Measurements from ENCODE around the gene KIZ.
"Not testable (repeated sequence)": the region's sequence is repeated elsewhere in the genome, so short reads cannot be mapped to it uniquely, and the experiment has no call there.

The KIZ gene

DNA sequence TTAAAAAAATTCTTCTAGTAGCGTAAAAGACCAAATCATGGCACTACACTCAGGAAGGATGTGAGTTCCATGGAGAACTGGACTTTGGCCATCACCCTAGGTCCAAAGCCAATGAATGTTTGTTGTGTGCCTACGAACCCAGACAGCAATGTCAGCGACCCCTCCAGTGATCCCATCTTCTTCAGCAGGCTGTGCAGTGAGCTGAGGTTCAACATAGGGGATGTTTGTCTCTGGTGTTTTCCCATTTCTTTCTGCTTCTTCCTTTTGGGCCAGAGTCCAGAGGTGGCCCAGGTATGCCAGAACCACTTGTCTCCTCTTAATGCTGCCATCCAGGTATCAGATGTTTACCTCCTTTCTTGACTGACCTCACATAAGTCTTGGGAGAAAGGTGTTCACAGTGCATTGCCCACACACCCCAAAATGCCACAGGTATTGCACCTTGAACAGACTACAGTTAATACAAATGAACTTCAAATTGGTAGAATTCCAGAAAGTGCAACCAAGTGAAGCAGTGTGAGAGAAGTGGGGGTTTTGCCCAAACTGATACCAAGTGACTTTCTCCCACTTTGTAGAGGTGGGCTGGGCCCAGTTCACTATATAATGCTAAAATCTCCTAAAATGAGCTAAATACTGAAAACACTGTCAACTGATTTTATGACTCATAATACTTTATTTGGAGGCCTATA, 14.1 kb downstream of the KIZ start:
- DNase-seq: no peak

- no peak for DNase-seq
Observed at GRCh38 chr20:21141825-21142224, 15.9 kb downstream of the KIZ start.

GRCh38 chr20:21143194-21143890, 17.5 kb downstream of the KIZ start:
- no peak for DNase-seq

DNA sequence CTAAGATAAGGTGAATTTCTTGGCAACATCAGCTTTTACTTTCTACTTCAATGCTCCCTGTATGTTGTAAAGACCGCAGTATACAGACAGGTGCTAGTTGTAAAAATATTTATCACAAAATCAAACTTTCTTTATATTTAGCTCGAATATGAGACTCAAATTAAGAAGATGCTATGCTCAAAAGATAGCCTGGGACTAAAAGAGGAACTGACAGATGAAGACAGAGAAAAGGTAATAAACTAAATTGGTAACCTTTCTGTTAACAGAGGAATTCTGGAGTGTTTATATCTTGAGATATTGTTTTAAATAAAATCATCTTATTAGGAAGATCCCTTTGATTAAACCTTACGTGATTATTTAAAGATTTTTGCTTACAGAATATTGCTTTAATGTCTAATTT, 19.5 kb downstream of the KIZ start:
- DNase-seq: no peak

DNA sequence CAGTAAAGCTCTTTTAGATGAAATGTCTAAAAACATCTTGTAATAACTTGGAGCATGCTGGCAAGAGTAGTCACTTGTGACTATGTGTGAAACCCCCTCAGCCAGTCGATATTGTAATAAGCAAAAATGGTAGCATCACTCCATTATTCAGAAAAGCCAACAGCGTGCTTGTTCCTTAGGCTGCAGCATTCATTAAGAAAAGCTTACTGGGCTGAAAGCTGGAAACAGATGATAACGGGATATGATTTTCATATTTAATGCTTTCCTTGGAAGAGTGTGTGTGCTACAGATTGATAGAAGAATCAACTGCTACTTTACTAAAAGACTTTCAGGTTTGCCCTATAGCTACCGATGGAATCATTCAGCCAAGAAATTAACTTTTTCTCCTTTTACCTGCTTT, 20.3 kb downstream of the KIZ start:
- DNase-seq: no peak

DNA sequence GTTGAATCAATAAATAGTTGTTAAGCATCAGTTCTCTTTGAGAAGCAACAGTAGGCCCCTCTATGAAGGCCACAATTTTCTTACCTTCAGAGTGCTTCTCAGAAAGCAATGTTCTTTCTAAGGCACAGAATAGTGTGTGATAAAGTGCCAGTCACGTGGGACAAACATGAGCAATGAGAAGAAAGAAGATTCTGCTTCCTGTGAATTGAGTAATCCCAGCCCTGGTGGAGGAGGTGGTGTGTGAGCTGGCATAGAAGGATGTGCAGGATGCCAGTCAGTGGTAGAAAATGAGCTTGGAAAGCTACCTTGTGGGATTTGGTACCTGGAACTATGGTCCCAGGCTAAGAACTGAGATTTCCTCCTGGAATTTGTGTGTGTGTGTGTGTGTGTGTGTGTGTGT, 21.7 kb downstream of the KIZ start:
- DNase-seq: no peak

- DNase-seq: no peak
Observed at GRCh38 chr20:21149344-21149743, 23.5 kb downstream of the KIZ start.

GRCh38 chr20:21151791-21152190, 25.9 kb downstream of the KIZ start:
- DNase-seq: no peak

DNA sequence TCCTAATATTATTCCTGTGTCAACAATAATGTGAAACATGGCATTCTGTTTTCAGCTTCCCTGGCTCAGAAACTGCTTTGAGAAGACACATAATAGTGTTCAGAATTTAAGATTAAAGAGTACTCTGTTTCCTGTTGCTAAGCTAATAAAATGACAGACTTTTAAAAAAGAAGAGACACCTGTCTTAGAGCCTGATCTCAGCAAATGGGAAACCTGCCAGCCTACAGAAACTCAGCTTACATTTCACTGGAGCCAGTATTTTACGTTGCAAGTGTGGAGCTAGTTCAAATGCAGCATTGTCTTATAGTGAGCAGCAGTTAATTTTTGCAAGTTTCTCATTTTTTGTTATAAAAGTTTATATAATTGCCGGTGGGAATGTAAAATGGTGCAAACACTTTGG, 28.8 kb downstream of the KIZ start:
- DNase-seq: no peak

DNA sequence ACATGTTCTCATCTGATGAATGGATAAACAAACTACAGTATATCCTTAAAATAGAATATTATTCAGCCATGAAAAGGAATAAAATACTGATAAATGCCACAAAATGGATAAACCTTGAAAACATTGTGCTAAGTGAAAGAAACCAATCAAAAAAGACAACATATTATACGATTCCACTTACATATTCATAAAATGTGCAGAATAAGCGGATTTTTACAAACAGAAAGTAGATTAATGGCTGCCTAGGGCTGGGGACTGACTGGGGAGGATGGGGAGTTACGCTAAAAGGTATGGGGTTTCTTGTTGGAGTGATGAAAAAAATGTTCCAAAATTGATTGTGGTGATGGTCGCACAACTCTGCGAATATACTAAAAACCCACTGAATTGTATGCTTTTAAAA, 29.4 kb downstream of the KIZ start:
- DNase-seq: no peak

DNA sequence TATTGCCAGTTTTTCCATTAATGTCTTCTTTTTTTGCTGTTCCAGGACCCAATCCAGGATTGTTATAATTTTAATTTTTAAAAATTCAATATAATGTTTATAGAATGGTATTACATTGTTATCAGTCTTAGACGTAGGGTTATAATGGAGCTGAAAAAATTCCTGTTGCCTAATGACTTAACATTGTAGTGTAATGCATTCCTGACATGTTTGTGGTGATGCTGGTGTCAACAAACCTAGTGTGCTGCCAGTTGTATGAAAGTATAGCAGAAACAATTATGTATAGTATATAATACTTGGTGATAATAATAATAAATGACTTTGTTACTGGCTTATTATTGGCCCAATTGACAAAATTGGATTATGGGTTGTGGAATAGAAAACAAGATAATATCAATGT, 30.4 kb downstream of the KIZ start:
- DNase-seq: no peak

DNA sequence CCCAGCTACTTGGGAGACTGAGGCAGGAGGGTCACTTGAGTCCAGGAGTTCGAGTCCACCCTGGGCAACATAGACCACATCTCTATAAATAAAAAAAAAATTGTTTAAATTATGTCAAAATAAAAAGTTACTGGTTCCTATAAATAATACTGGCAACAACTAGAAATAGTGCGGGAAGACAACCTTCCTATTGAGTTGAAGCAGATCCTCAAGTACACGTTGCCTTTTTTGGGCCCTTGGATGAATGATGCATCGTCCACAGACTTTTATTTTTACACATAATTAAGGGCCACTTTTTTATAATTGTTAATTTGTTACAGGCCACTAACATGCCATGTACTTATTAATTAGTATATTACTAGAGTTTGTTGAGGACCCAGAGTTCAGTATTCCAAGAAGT, 31.1 kb downstream of the KIZ start:
- DNase-seq: no peak

DNA sequence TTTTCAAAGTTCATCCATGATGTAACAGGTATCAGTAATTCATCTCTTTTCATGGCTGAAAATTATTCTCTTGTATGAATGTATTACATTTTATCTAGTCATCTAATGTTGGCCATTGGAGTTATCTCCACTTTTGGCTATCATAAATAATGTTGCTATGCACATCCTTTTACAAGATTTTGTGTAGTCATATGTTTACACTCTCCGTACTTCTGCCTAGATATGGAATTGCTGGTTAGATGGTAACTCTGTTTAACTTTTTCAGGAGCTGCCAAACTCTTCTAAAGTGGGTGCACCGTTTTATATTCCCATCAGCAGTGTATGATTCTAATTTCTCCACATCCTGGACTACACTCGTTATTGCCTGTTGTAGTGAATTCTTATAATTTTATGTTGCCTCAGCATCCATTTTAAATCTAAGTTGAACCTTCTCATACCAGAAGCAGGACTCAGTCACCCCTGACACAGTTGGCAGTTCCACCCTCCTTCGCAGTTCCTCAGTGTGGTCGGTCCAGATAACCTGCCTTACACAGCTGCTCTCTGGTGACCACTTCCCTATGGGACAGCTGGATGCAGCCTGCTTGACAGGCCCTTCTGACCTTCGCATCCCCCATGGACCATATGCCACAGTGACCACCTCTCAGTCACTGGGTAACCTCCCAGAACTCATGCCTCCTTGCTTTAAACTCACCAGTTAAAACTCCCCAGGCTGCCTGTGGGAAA, 33.9 kb downstream of the KIZ start:
- DNase-seq: no peak

DNA sequence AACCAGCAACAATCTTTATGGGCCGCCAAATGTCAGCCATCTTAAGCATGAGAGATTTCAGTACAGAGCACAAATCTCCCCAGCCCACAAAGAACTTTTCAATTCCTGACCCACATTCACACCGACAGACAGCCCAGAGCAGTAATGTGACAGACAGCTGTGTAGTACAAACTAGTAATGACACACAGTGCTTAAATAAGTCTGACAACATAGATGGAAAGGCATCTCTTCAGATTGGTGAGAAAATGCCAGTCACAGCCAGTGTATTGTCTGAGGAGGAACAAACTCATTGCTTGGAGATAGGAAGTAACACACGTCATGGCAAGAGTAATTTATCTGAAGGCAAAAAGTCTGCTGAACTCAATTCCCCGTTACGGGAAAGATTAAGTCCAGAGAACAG, 36.0 kb downstream of the KIZ start:
- no peak for DNase-seq

GRCh38 chr20:21162631-21163030, 36.7 kb downstream of the KIZ start:
- no peak for DNase-seq

GRCh38 chr20:21166801-21167200, 40.9 kb downstream of the KIZ start:
- no peak for DNase-seq

GRCh38 chr20:21167261-21167660, 41.4 kb downstream of the KIZ start:
- no peak for DNase-seq

DNA sequence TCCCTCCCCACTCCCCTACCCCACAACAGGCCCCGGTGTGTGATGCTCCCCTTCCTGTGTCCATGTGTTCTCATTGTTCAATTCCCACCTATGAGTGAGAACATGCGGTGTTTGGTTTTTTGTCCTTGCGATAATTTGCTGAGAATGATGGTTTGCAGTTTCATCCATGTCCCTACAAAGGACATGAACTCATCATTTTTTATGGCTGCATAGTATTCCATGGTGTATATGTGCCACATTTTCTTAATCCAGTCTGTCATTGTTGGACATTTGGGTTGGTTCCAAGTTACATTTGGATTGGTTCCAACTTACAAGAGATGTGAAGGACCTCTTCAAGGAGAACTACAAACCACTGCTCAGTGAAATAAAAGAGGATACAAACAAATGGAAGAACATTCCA, 42.2 kb downstream of the KIZ start:
- DNase-seq: not testable (repeated sequence)

DNA sequence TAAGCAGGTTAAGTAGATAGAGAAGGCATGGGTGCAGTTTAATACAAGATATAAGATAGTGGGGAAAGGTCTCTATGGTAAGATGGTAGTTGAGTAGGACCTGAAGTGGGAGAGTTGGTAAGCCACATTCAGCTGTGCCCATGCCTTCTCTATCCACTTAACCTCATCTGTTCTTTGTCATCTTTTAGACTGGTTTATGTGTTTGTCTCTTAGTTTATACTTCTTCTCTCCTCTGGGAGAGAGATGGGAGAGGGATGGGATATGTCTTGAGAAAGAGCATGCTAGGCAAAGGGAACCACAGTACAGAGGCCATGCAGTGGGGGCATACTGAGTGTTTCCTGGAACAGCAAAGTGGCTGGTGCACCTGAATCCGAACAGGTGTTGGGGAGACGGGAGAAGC, 46.7 kb downstream of the KIZ start:
- no peak for DNase-seq

GRCh38 chr20:21173485-21173884, 47.6 kb downstream of the KIZ start:
- no peak for DNase-seq

DNA sequence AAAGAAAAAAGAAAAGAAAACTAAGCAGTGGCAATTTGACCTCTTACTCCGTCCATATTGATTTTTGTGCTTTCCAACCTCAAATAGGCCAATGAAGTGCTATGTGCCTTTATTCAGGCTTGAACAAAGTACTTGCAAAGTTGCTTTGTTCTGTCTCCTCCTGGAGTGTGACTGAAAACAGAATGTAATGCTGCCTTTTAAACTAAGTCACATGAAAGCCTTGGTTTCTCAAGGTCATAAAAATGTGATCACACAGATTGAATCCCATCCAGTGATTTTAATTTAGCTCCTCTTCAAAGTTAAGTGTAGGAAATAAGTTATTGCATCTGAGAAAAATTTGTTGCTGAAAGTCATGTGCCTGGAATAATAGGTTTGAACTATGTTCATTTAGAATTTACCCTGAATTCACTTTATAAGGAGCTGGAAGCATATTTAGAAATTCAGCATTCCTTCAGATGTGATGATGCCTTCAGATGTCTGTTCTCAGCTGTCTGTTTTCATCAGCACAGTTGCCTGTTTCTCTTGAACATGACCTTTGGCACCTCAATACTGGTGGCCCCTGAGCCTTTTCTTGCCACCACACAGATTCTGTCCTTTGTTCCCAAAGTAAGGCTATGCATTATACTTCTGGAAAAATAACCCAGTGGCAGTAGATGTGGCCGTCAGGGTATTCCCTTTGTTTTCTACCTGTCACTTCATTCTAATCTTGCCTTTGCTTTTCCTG, 48.8 kb downstream of the KIZ start:
- DNase-seq: no peak

DNA sequence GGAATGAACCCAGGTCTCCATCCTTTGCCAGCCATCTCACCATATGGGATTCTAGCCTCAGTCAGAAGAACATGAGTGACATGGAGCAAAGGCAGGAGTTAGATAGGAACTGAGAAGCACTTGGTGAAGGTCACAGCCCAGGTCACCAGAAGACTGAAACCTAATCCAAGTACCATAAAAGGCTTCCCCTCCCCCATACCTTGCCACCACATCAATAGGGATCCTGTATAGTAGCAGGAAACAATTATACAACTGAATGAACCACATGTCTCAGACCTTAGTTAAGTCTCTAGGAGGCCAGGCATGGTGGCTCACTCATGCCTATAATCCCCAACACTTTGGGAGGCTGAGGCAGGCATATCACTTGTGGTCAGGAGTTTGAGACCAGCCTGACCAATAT, 49.6 kb downstream of the KIZ start:
- DNase-seq: peak in 3 of 6 experiments; percentile 3 to 14 (median 4)

GRCh38 chr20:21177767-21178166, 51.9 kb downstream of the KIZ start:
- DNase-seq: no peak

- no peak for DNase-seq
Observed at GRCh38 chr20:21179757-21180156, 53.9 kb downstream of the KIZ start.

All from stimulated activated naive CD4-positive, alpha-beta T cell (primary cell).